Measurements from ENCODE around the gene CDC27.
A peak's percentile ranks its signal among the peaks of the same experiment; 100 is the strongest.
"Not testable (repeated sequence)": the region's sequence is repeated elsewhere in the genome, so short reads cannot be mapped to it uniquely, and the experiment has no call there.

Gene CDC27

DNA sequence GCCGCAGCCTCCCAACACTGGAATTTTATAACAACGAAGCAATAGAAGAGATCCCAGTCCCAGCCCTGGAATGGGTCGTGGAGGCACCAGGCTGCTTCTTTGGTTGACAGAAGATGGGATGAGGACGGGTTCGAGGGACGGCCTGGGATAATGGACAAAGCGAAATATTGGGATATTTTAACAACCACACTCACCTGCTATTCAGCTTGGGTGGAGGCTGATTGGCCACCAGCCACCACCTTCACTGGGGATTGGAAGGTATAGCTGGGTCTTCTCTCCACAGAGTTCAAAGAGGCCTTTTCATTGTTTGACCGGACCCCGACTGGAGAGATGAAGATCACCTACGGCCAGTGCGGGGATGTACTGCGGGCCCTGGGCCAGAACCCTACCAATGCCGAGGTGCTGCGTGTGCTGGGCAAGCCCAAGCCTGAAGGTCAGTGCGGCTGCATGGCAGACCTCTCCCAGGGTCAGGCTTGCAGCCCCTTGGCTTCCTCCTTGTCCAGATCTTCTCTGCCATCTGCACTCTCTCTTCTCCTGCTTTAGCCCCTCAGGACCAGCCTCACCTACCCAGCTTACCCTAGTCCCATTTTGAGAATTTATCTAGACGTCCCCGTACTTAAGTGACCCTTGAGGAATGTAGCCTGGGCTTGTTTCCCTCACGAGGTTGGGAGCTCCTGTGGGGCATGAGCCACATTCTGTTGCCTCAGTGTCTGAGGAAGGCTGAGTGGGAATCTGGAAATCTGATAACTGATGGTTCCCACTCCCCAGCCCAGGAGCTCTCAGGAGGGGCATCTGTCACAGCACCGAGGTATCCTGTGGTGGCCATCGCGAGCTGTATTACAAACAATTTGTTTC is 30.8 kb upstream of the CDC27 start:
- no peak for DNase-seq (ENCODE audit: low spot score)

DNA sequence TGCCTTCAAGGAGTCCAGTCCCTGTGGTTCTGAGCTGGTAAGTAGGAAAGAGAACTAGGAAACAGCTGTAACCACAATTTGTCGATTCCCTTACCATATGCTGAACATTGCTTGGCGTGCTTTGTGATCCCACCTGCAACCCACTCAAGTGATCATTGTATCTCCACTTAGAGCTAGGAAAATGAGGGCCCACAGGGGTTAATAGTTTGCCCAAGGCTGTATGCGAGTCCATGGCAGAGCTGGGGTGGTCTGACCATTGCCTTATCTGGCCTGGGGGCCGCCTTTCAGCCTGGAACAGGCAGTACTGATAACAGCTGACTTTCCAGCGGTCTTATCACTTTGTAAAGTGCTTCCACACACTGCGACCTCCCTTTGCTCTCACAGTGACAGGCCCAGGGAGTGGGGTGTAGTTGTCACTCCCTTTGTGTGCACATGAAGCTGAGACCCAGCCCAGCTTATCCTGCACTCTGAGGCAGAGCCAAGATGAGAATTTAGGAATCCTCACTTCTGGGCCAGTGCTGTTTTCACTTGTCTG is 29.9 kb upstream of the CDC27 start:
- DNase-seq (ENCODE audit: low spot score) = no peak

GRCh38 chr17:47217279-47217678 is 28.2 kb upstream of the CDC27 start:
- peak; percentile 43 for DNase-seq (ENCODE audit: low spot score)

GRCh38 chr17:47216821-47217220 is 27.7 kb upstream of the CDC27 start:
- not testable (repeated sequence) for DNase-seq (ENCODE audit: low spot score)

GRCh38 chr17:47214931-47215330 is 25.8 kb upstream of the CDC27 start:
- DNase-seq (ENCODE audit: low spot score) = no peak

DNA sequence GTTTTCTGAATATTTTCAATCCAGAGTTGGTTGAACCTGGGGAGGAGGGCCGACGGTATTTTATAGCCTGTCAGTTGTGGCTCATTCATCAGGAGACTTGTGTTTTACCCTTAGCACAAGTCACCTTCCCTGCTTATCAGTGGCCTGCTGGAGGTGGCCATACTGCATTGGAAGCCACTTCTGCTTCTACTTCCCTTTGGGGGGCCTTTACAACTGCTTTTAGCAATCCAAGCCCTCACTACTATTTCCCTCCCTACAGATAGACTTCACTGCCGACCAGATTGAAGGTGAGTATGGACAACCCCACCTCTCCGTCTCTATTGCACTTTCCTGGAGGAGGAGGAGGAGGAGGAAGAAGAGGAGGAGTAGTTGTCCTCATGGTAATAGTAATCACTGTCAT is 24.4 kb upstream of the CDC27 start:
- no peak for DNase-seq (ENCODE audit: low spot score)

DNA sequence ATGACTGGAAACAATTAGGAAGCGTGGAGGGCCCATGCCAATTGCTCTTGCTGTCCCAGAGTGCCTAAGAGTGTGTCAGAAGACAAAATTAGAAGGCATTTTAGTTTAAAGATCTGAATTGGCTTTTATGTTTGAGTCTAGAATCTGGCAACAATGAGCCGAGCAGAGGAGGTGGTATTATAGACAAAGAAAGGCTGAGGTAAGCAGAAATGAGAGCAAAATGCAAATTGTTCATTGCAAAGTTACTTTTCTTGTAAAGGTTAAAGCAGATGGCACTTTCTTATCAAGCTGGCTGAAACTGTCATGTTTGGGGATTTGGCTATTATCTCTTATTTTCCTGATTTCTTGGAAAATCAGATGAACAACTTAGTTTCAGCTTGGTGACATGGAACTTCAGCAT is 23.4 kb upstream of the CDC27 start:
- no peak for DNase-seq (ENCODE audit: low spot score)

DNA sequence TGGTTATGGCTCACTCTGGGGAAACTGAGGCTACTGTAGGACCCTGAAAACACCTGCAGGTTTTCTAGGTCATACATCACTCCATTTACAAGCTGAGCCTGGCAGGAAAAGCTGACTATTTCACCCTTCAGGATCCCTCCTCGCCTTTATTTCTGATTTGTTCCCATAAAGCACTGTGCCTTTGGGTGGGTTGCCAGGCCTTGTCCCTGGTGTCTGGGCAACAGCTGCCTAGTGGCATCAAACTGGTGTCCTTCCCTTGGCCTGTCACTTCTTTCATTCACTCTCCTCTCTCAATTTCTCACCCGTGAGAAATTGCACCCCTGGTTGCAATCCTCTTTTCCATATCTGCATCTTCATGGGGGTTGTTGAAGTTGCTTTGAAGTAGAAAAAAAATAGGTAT is 21.7 kb upstream of the CDC27 start:
- no peak for DNase-seq (ENCODE audit: low spot score)

DNA sequence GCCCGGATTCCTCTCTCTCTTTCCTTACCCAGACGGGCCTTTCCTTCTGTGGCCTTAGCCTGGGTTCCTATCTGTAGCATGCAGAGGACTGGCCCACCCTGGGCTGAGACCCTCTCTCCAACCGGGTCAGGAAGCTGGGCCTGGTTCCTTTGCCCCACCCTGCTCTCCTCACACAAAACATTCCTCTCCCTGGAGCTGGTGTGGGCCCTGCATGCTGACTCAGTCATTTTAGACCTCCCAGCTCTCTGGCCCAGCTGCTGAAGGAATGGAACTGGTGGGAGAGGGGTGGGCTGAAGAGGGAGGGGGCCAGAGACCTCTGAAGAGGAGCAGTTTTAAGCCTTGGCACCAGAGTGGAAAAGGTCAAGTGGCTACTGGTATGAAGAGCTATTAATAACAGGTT is 21.0 kb upstream of the CDC27 start:
- no peak for DNase-seq (ENCODE audit: low spot score)

DNA sequence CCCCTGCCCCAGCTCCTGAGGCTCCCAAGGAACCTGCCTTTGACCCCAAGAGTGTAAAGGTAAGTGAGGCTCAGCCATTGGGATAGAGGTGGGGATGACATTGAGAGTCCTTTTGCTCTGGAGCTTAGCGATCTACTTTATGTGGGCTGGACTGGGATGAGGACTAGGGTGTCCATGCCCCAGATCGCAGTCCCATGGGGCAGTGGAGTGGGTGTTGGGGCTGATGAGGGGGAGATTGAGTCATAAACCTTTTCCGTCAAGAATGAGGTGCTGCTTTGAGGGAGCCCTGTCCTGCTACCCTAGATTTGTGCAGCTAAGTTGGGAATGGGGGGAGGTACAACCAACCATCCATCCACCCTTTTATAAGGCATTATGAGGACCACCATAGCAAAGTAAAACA is 20.4 kb upstream of the CDC27 start:
- no peak for DNase-seq (ENCODE audit: low spot score)

- no peak for DNase-seq (ENCODE audit: low spot score)
Measured at GRCh38 chr17:47208744-47209488, 19.8 kb upstream of the CDC27 start, which contains the start of gene MYL4. Gene MYL4 (plus strand): TSS chr17:47209348. CDS start chr17:47209423, 75 bp downstream.

GRCh38 chr17:47207143-47208067 is 18.3 kb upstream of the CDC27 start:
- DNase-seq (ENCODE audit: low spot score) = no peak

DNA sequence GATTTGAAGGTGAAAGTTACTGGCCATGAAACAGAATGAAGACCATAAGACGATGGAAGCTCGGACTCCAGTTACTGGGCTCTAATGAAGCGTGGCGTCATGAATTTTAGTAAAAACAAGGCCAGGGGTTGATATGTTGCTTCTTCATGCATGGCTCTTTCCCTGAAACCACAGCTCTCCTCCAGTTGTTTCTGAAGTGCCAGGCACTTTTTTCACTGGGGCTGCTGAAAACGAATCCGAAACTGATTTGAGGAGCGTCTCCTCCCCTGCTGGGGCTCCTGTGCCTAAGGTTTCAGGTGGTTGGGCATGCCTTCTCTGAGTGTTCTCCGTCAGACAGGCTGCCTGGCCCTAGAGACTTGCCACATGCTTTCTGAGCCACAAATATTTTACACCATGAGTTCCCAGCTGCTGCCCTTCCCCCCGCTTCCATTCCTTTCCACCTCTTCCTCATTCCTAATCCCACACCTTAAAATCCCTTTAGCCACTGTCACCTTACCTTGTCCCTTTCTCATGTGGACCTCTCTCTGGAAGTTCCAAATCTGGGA is 16.4 kb upstream of the CDC27 start:
- DNase-seq (ENCODE audit: low spot score) = peak; percentile 76

DNA sequence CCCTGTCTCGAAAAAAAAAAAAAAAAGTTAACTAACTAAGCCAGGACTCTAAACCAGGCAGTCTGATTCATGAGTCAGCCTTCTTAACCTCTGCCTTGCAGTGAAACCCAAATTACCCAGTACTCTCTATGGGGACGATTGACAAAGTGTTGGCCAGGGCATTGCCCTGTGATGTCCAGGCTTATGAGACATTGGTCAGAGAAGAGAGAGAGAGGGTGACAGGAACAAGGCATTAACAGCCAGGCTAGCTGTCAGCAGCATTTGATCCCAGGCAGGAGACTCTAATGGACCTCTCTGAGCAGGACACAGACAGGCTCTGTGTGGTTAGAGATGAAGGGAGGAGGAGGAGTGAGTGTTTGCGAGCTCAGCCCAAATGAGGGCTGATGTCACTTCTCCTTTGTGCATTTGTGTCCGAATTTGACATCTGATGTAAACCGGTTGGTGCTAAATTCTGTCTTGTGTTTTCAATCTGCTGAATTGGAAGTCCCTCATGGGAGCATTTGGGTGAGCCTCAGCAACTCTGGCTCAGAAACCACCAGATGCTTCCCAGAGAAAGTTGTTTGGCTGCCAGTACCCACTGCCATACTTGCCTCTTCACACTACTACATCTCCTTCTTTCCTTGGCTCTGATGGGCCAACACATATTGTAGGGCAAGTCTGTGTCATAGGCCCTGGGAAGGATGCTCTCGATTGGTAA is 15.8 kb upstream of the CDC27 start:
- DNase-seq (ENCODE audit: low spot score) = peak; percentile 61

- DNase-seq (ENCODE audit: low spot score) = peak; percentile 74
Measured at GRCh38 chr17:47203984-47204721, 15.1 kb upstream of the CDC27 start.

DNA sequence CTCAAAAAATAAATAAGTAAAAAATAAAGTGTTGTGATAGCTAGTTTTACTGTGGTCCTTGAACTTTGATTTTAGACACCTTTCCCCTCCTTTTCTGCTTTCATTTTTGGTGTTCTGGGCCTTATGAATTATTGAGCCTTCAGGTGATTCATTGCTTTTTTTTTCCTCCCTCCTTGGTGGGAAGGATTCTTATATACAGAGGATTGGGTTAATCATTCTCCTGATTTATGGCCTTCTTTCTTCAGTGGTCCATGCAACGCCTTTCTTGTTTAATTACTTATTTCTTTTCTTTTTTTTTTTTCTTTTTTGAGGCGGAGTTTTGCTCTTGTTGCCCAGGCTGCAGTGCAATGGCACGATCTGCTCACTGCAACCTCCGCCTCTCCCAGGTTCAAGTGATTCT is 12.1 kb upstream of the CDC27 start:
- no peak for DNase-seq (ENCODE audit: low spot score)

DNA sequence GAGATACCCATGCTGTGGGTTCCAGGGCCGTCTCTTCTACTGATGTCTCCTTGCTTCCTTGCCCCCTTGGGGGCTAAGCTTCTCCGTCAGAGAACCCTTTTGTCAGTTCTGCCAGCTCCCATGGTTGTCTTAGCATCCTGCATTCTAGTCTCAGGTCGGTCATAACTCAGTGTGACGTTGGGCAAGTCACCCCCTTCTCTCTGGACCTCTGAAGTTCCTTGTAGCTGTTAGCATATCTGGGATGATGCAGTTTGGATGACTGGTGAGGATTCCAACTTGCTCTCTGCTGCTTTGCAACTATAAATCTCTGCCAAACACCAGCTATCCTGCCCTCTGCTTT is 11.2 kb upstream of the CDC27 start:
- DNase-seq (ENCODE audit: low spot score) = no peak

DNA sequence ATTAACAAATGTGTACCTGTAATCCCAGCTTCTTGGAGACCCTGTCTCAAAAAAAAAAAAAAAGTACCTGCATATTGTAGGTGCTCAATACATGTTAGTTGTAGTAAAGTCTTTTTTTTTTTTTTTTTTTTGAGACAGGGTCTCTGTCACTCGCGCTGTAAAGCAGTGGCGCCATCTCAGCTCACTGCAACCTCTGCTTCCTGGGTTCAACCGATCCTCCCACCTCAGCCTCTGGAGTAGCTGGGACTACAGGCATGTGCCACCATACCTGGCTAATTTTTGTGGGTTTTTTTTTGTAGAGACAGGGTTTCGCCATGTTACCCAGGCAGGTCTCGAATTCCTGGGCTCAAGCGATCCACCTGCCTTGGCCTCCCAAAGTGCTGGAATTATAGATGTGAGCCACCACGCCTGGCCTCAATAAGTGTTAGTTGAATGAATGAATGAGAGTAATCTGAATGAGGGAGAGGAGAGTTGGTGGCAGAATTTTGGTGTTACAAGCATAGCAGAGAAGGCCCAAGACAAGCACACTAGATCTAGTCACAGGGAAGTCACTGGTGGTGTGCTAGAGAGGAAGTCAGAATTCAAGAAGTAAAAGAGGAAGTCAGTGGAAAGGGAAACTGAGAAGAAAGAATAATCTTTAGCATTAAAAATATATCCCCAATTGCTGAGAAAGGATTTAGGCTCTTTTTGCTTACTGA is 10.7 kb upstream of the CDC27 start:
- no peak for DNase-seq (ENCODE audit: low spot score)

- no peak for DNase-seq (ENCODE audit: low spot score)
Measured at GRCh38 chr17:47197821-47198220, 8.7 kb upstream of the CDC27 start.

Data from CD4-positive, alpha-beta T cell treated with Interleukin-2 at 100 ng/mL for 4 hours (primary cell).